GM21529 (cell line): ENCODE results near the gene ERH.

Source experiments
- ATAC-seq: cut with Tn5 transposase; IDR thresholded peaks from one replicate; pipeline ENCODE4 v1.9.1; 2021; ENCODE audit not compliant: unreplicated experiment

Gene ERH

GRCh38 chr14:69331206-69331605 lies 66.9 kb downstream of the ERH start:
- ATAC-seq, result no peak
